Endothelial cell of umbilical vein (primary cell): ENCODE data around the gene XIAP. TPM values are rescaled to one million over a fixed set of nuclear protein-coding genes. Genes with fewer than 3 reads are reported as not detected.

ENCODE experiments used
- BruUV-seq: library from RNA; stranded (reverse); fragments of 400-500 nt; replicated peaks from 2 replicates; lab custom pipeline; 2021; lab: Mats Ljungman, UMichigan
- CTCF ChIA-PET: fragments of 300-600, 350-600 bp; sonication (Branson Sonifier 250); formaldehyde crosslinking; loops from one replicate; lab custom pipeline; 2021; ENCODE audit warnings: antibody characterized with exemption, inconsistent platforms; lab: Charles Lee
- POLR2A ChIA-PET: fragments of 300-600, 350-600 bp; sonication (Branson Sonifier 250); formaldehyde crosslinking; loops from one replicate; lab custom pipeline; 2021; ENCODE audit warnings: antibody characterized with exemption, inconsistent platforms; lab: Charles Lee
- DNase-seq: peaks from one replicate; pipeline ENCODE4 v3.0.0-alpha.2; 2011; ENCODE audit warnings: low read depth, low spot score
- FAIRE-seq: peaks from 2 replicates; lab custom pipeline; 2011; peaks lifted over from hg19 to GRCh38; lab: Jason Lieb, UNC
- H2AFZ ChIP-seq: 2 replicates; pipeline ENCODE4 v1.6.0; 2012; ENCODE audit warnings: low read depth, low read length, control low read depth, inconsistent platforms
- H3K27ac ChIP-seq: 2 replicates; pipeline ENCODE4 v1.5.1; 2011; ENCODE audit warnings: low read depth, mild to moderate bottlenecking, control low read depth, low read length, moderate library complexity; ENCODE audit not compliant: insufficient read depth
- H3K27me3 ChIP-seq, 2 experiments: 2 replicates each; pipeline versions ENCODE4 v1.6.0 to v1.6.1; 2011; ENCODE audit warnings: low read length in 2 of 2, mixed read lengths in 1 of 2; ENCODE audit not compliant: control insufficient read depth in 2 of 2, insufficient read depth in 2 of 2
- H3K36me3 ChIP-seq, 2 experiments: 2 replicates in 1 of 2; 3 replicates in 1 of 2; pipeline ENCODE4 v1.5.1; 2011; ENCODE audit warnings: low read length in 2 of 2, mild to moderate bottlenecking in 1 of 2, moderate library complexity in 1 of 2; ENCODE audit not compliant: control insufficient read depth in 2 of 2, insufficient read depth in 2 of 2; ENCODE audit errors: extremely low read depth in 1 of 2
- H3K4me1 ChIP-seq: 3 replicates; pipeline ENCODE4 v1.5.1; 2011; ENCODE audit warnings: mild to moderate bottlenecking, low read length; ENCODE audit not compliant: control insufficient read depth, insufficient read depth; ENCODE audit errors: extremely low read depth
- H3K4me2 ChIP-seq: 2 replicates; pipeline ENCODE4 v1.6.1; 2011; ENCODE audit warnings: low read length, control low read depth, mixed read lengths; ENCODE audit not compliant: insufficient read depth
- H3K4me3 ChIP-seq, 3 experiments: fragments of 200-600 bp in 1 of 3; sonication (generic), shearing (Covaris generic) in 1 of 3; replicated peaks in 1 of 3; 2 replicates each; pipeline ENCODE4 v1.5.1; 2011 to 2016; ENCODE audit warnings: control low read depth in 3 of 3, low read length in 3 of 3, mild to moderate bottlenecking in 2 of 3, inconsistent platforms in 1 of 3, low read depth in 1 of 3, moderate library complexity in 1 of 3; ENCODE audit not compliant: insufficient read depth in 1 of 3
- H3K79me2 ChIP-seq: 2 replicates; pipeline ENCODE4 v1.6.0; 2012; ENCODE audit warnings: low read length, inconsistent platforms; ENCODE audit not compliant: control insufficient read depth, insufficient read depth
- H3K9ac ChIP-seq: replicated peaks from 2 replicates; pipeline ENCODE3; 2011; ENCODE audit warnings: low read length, control low read depth; ENCODE audit not compliant: insufficient read depth; ENCODE audit errors: extremely low read depth
- H3K9me1 ChIP-seq: replicated peaks from 3 replicates; pipeline ENCODE4 v1.6.0; 2011; ENCODE audit warnings: mild to moderate bottlenecking, low read length; ENCODE audit not compliant: control insufficient read depth, insufficient read depth; ENCODE audit errors: extremely low read depth
- H3K9me3 ChIP-seq: replicated peaks from 2 replicates; pipeline ENCODE4 v1.5.1; 2012; ENCODE audit warnings: low read length, inconsistent platforms; ENCODE audit not compliant: control insufficient read depth, insufficient read depth
- H4K20me1 ChIP-seq: replicated peaks from 2 replicates; pipeline ENCODE3; 2011; ENCODE audit warnings: mild to moderate bottlenecking, low read length; ENCODE audit not compliant: control insufficient read depth, insufficient read depth; ENCODE audit errors: extremely low read depth
- EZH2 ChIP-seq: IDR thresholded peaks from 2 replicates; pipeline ENCODE4 v1.6.1; 2012; ENCODE audit warnings: borderline replicate concordance, low read depth, mild to moderate bottlenecking, moderate library complexity, low read length, inconsistent platforms; ENCODE audit not compliant: severe bottlenecking
- FOS ChIP-seq: IDR thresholded peaks from 2 replicates; pipeline ENCODE4 v1.6.1; 2011; ENCODE audit warnings: mild to moderate bottlenecking, low read length, moderate library complexity, borderline replicate concordance; ENCODE audit not compliant: insufficient read depth
- GATA2 ChIP-seq: IDR thresholded peaks from 2 replicates; pipeline ENCODE4 v1.7.0; 2011; ENCODE audit warnings: low read depth, mild to moderate bottlenecking, moderate library complexity, mixed read lengths, low read length; ENCODE audit not compliant: insufficient read length, insufficient read depth
- JUN ChIP-seq: IDR thresholded peaks from 2 replicates; pipeline ENCODE4 v1.6.1; 2011; ENCODE audit warnings: borderline replicate concordance, low read depth; ENCODE audit not compliant: insufficient read length, insufficient read depth
- MYC ChIP-seq: IDR thresholded peaks from one replicate; pipeline ENCODE4 v1.6.1; 2011; ENCODE audit warnings: mild to moderate bottlenecking, low read depth, low read length
- POLR2A ChIP-seq: IDR thresholded peaks from 2 replicates; pipeline ENCODE4 v1.6.1; 2012; ENCODE audit warnings: low read depth, mild to moderate bottlenecking, control low read depth, low read length
- POLR2AphosphoS5 ChIP-seq: IDR thresholded peaks from 2 replicates; pipeline ENCODE4 v1.6.1; 2012; ENCODE audit warnings: low read depth, mild to moderate bottlenecking, control low read depth, low read length, moderate library complexity; ENCODE audit not compliant: insufficient read depth
- dilution Hi-C: fragments of 300-500 bp; cut with MboI; formaldehyde crosslinking; loops from one replicate; pipeline ENCODE4 v1.15.0; 2019; ENCODE audit warnings: low sequenced_read_pairs; ENCODE audit not compliant: extremely low pct_ligation_motif_present
- intact Hi-C: fragments of 100-400 bp; cut with micrococcal nuclease; formaldehyde crosslinking; loops from one replicate; pipeline ENCODE4 v1.10.0; 2022
- polyA plus RNA-seq, 4 experiments: library from polyadenylated mRNA; depleted of rRNA in 3 of 4; stranded (reverse) in 3 of 4; unstranded in 1 of 4; fragments of >200 nt; gene quantifications; 2 replicates each; pipeline versions ENCODE4 v1.2.1 to v1.2.3, GENCODE V29; 2011 to 2012; ENCODE audit warnings: missing spikeins in 1 of 4
- total RNA-seq: library from RNA; stranded (reverse); gene quantifications from 2 replicates; pipeline ENCODE4 v1.2.3, GENCODE V29; 2021
- TF ChIP-seq, protein P1 (sequence below): IDR thresholded peaks from 2 replicates; pipeline ENCODE4 v1.6.1; 2011; ENCODE audit not compliant: insufficient read depth, insufficient read length
- TF ChIP-seq, protein P2 (sequence below), 2 donors: IDR thresholded peaks; 1 replicate in 1 of 2; 2 replicates in 1 of 2; pipeline ENCODE4 v1.5.1; 2011; ENCODE audit warnings: low read length in 2 of 2, mild to moderate bottlenecking in 2 of 2, moderate library complexity in 2 of 2, control low read depth in 1 of 2, inconsistent platforms in 1 of 2, low read depth in 1 of 2; ENCODE audit not compliant: insufficient read depth in 1 of 2; ENCODE audit errors: extremely low read depth in 1 of 2

Gene XIAP
- total and polyA plus RNA-seq, 2 donors (not counting 3 experiments of a cell fraction or from before 2014, with no cell fraction given) = 8.1 to 38.3 TPM

DNA sequence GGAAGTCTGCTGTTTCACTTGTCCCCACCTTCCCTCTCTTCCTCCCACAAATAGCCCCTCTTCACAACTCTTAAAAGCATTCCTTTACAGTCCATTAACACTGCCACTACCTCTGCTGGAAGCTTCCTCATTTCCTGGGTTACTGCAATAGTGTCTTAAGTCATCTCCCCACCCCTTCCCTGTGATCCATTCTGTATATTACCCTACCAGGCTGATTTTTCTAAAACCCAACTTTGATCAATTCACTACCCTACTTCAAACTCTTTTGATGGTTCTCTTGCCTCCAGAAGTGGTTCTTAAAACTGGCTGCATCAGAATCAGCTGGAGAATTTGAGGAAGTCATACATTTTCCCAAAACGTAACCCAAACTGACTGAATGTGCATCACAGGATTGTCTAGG lies 8.8 kb upstream of the XIAP start:
- ChIA-PET POLR2A (no interaction called here), CTCF (interaction anchor here (0.9 kb wide), 1 partner anchor 18 kb away, joined by 4 read pairs; no protein-coding TSS in a partner anchor)
- Histone ChIP-seq H3K9me3 (no peaks in the 10 kb centered on the region), H3K4me2 (no peak overlapping the region), H3K79me2 (no peaks in the 10 kb centered on the region), H3K9ac (no peak overlapping the region), H3K27ac (no peak overlapping the region), H3K27me3 (no peaks in the 10 kb centered on the region), H4K20me1 (no peaks in the 10 kb centered on the region), H3K9me1 (no peaks in the 10 kb centered on the region), H2AFZ (no peak overlapping the region), H3K36me3 (no peaks in the 10 kb centered on the region), H3K4me1 (no peaks in the 10 kb centered on the region), H3K4me3 (no peak overlapping the region)
- intact Hi-C loops (no loop called here), dilution Hi-C loops (no loop called here)
- TF ChIP-seq, protein P1, sequence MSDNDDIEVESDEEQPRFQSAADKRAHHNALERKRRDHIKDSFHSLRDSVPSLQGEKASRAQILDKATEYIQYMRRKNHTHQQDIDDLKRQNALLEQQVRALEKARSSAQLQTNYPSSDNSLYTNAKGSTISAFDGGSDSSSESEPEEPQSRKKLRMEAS = no peak
- TF ChIP-seq, protein P2, sequence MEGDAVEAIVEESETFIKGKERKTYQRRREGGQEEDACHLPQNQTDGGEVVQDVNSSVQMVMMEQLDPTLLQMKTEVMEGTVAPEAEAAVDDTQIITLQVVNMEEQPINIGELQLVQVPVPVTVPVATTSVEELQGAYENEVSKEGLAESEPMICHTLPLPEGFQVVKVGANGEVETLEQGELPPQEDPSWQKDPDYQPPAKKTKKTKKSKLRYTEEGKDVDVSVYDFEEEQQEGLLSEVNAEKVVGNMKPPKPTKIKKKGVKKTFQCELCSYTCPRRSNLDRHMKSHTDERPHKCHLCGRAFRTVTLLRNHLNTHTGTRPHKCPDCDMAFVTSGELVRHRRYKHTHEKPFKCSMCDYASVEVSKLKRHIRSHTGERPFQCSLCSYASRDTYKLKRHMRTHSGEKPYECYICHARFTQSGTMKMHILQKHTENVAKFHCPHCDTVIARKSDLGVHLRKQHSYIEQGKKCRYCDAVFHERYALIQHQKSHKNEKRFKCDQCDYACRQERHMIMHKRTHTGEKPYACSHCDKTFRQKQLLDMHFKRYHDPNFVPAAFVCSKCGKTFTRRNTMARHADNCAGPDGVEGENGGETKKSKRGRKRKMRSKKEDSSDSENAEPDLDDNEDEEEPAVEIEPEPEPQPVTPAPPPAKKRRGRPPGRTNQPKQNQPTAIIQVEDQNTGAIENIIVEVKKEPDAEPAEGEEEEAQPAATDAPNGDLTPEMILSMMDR (IDR thresholded peaks at IDR 0.05; ENCODE audit: extremely low read depth in 1 of 2, insufficient read depth in 1 of 2, low read depth in 1 of 2, low read length in 2 of 2) = no peak
- no peak for TF ChIP-seq POLR2AphosphoS5
- no peak for TF ChIP-seq FOS
- TF ChIP-seq EZH2 = no peak
- no peak for TF ChIP-seq MYC
- no peak for TF ChIP-seq POLR2A
- no peak for TF ChIP-seq GATA2
- TF ChIP-seq JUN = no peak
- peak; percentile 55 for FAIRE-seq
- BruUV-seq = no TSS peak
- no peak for DNase-seq
